OCI-LY7 (cell line): ENCODE results near the gene HEY2. TPM values are rescaled to one million over a fixed set of nuclear protein-coding genes. Genes with fewer than 3 reads are reported as not detected.
"Not testable (repeated sequence)": the region's sequence is repeated elsewhere in the genome, so short reads cannot be mapped to it uniquely, and the experiment has no call there.

Source experiments
- BruUV-seq: library from RNA; stranded (reverse); fragments of 400-500 nt; replicated peaks from 2 replicates; lab custom pipeline; 2021; lab: Mats Ljungman, UMichigan
- CTCF ChIA-PET: fragments of 300-600 bp; sonication (Branson Sonifier 250); formaldehyde crosslinking; loops from one replicate; lab custom pipeline; 2022; ENCODE audit warnings: antibody characterized with exemption; ENCODE audit not compliant: unreplicated experiment; lab: Charles Lee
- POLR2A ChIA-PET: fragments of 300-600 bp; sonication (Branson Sonifier 250); formaldehyde crosslinking; loops from one replicate; lab custom pipeline; 2022; ENCODE audit warnings: antibody characterized with exemption; lab: Charles Lee
- DNase-seq: peaks from one replicate; pipeline ENCODE4 v3.0.0-alpha.2; 2015; ENCODE audit warnings: low spot score
- H2AFZ ChIP-seq: fragments of 200-600 bp; sonication (generic), shearing (Covaris generic); 2 replicates; pipeline ENCODE4 v1.6.1; 2014; ENCODE audit warnings: mild to moderate bottlenecking, antibody characterized with exemption, low read length, moderate library complexity
- H3K27ac ChIP-seq: fragments of 200-600 bp; sonication (generic); 2 replicates; pipeline ENCODE4 v1.5.1; 2014; ENCODE audit warnings: mixed run types, low read depth, mild to moderate bottlenecking, moderate library complexity, low read length, inconsistent platforms; ENCODE audit not compliant: poor library complexity, severe bottlenecking
- H3K36me3 ChIP-seq: fragments of 200-600 bp; sonication (generic); 2 replicates; pipeline ENCODE4 v1.6.1; 2014; ENCODE audit warnings: mild to moderate bottlenecking, antibody characterized with exemption, low read length, moderate library complexity, mixed read lengths; ENCODE audit not compliant: insufficient read depth
- H3K4me1 ChIP-seq: fragments of 200-600 bp; sonication (generic); 2 replicates; pipeline ENCODE4 v1.5.1; 2014; ENCODE audit warnings: mild to moderate bottlenecking, low read length; ENCODE audit not compliant: insufficient read depth, poor library complexity, severe bottlenecking
- H3K4me2 ChIP-seq: fragments of 200-600 bp; sonication (generic); 2 replicates; pipeline ENCODE4 v1.6.1; 2014; ENCODE audit warnings: mild to moderate bottlenecking, low read length
- H3K4me3 ChIP-seq: fragments of 200-600 bp; sonication (generic); 2 replicates; pipeline ENCODE4 v1.5.1; 2014; ENCODE audit warnings: mild to moderate bottlenecking, low read depth, low read length; ENCODE audit not compliant: poor library complexity, severe bottlenecking
- H3K79me2 ChIP-seq: fragments of 200-600 bp; sonication (generic); 2 replicates; pipeline ENCODE4 v1.6.1; 2016; ENCODE audit warnings: low read depth, mild to moderate bottlenecking, low read length, moderate library complexity, mixed read lengths; ENCODE audit not compliant: insufficient read depth
- H3K9me2 ChIP-seq: fragments of 200-600 bp; sonication (generic); 2 replicates; pipeline ENCODE4 v1.6.1; 2016; ENCODE audit warnings: mild to moderate bottlenecking, low read length, mixed read lengths; ENCODE audit not compliant: insufficient read depth
- H3K9me3 ChIP-seq: fragments of 200-600 bp; sonication (generic); 2 replicates; pipeline ENCODE4 v1.6.1; 2014; ENCODE audit warnings: mild to moderate bottlenecking, mixed run types, low read length, mixed read lengths
- H4K20me1 ChIP-seq: fragments of 200-600 bp; sonication (generic); 2 replicates; pipeline ENCODE4 v1.6.1; 2014; ENCODE audit warnings: mild to moderate bottlenecking, antibody characterized with exemption, low read length, moderate library complexity, mixed read lengths; ENCODE audit not compliant: insufficient read depth
- CTCF ChIP-seq: fragments of 200-600 bp; sonication (generic); conservative IDR thresholded peaks from 2 replicates; pipeline ENCODE4 v1.5.1; 2014; ENCODE audit warnings: mild to moderate bottlenecking, antibody characterized with exemption, low read length, moderate library complexity, mixed read lengths
- EZH2phosphoT487 ChIP-seq: fragments of 200-600 bp; sonication (generic); IDR thresholded peaks from 2 replicates; pipeline ENCODE4 v1.6.1; 2018; ENCODE audit warnings: low read depth, borderline replicate concordance, mild to moderate bottlenecking, mixed run types, antibody characterized with exemption, low read length, moderate library complexity, mixed read lengths
- intact Hi-C: fragments of 100-400 bp; cut with micrococcal nuclease; formaldehyde crosslinking; loops from one replicate; pipeline ENCODE4 v1.10.0; 2022; ENCODE audit not compliant: unreplicated experiment
- total RNA-seq, 2 experiments: library from RNA; depleted of rRNA in 1 of 2; stranded (reverse); fragments of >200 nt in 1 of 2; shearing (Covaris generic) in 1 of 2; gene quantifications; 2 replicates each; pipeline ENCODE4 v1.2.3, GENCODE V29; 2014 to 2022

Gene HEY2
- total RNA-seq, 2 experiments from 2014 or later: 0.32 to 1.3 TPM

- H3K79me2 ChIP-seq: no peaks in the 10 kb centered on the region
- H3K4me3 ChIP-seq: no peak overlapping the region
- POLR2A ChIA-PET: no interaction called here
- CTCF ChIA-PET: no interaction called here
- H4K20me1 ChIP-seq: peaks cover 5% of the 10 kb centered on the region; the same call in 1 of the 2 replicates
- H2AFZ ChIP-seq: no peak overlapping the region
- BruUV-seq: no TSS peak
- no peaks in the 10 kb centered on the region for H3K9me3 ChIP-seq
- DNase-seq: no peak
- no peaks in the 10 kb centered on the region for H3K36me3 ChIP-seq
- H3K4me2 ChIP-seq: no peak overlapping the region
- H3K9me2 ChIP-seq: no peaks in the 10 kb centered on the region
- H3K27ac ChIP-seq: no peak overlapping the region
- TF ChIP-seq EZH2phosphoT487 (no peak), CTCF (no peak)
- H3K4me1 ChIP-seq: no peaks in the 10 kb centered on the region
- intact Hi-C loops: no loop called here
These were observed 24.2 kb downstream of the HEY2 start for GRCh38 chr6:125773387-125774341.

GRCh38 chr6:125776107-125776826, 26.8 kb downstream of the HEY2 start:
- ChIA-PET CTCF (interaction anchor here (0.6 kb wide), 1 partner anchor 475 kb away, joined by 3 read pairs; no protein-coding TSS in a partner anchor), POLR2A (interaction anchor here (0.6 kb wide), 1 partner anchor 430 kb away, joined by 3 read pairs; no protein-coding TSS in a partner anchor)

GRCh38 chr6:125779924-125780539, 30.6 kb downstream of the HEY2 start:
- H3K79me2 ChIP-seq: peaks cover 30% of the 10 kb centered on the region
- 0 out of 2 replicates have a peak, but pooled peaks cover under 1% of the 10 kb centered on the region for H4K20me1 ChIP-seq
- H2AFZ ChIP-seq: peak overlapping the region; percentile 93; the same call in 1 of the 2 replicates
- H3K9me3 ChIP-seq: no peaks in the 10 kb centered on the region
- TF ChIP-seq EZH2phosphoT487 (no peak), CTCF (0 out of 2 replicates have a peak, but pooled peaks have one; percentile 37)
- DNase-seq: peak; percentile 95
- intact Hi-C loops: loop anchor here (1.0 to 2.0 kb wide), 5 partner anchors 10 to 560 kb away; partner anchors contain the start of genes CENPW, HEY2, NCOA7 and TRMT11
- CTCF ChIA-PET: interaction anchor here (2.2 kb wide), 2 partner anchors 14 to 176 kb away, joined by 10 to 12 read pairs; partner anchors contain the start of gene HINT3
- H3K27ac ChIP-seq: peak overlapping the region; percentile 91
- BruUV-seq: no TSS peak
- H3K9me2 ChIP-seq: no peaks in the 10 kb centered on the region
- POLR2A ChIA-PET: interaction anchor here (0.5 to 8.5 kb wide), 14 partner anchors 12 to 433 kb away, joined by 3 to 106 read pairs (median 6); partner anchors contain the start of genes HINT3, NCOA7 and TRMT11
- peak overlapping the region; percentile 74 for H3K4me3 ChIP-seq
- no peaks in the 10 kb centered on the region for H3K36me3 ChIP-seq
- H3K4me2 ChIP-seq: peak overlapping the region; percentile 92
- H3K4me1 ChIP-seq: peaks cover 20% of the 10 kb centered on the region

More at GRCh38 chr6:125776107-125776826, 26.8 kb downstream of the HEY2 start:
- BruUV-seq, H3K4me3 ChIP-seq, H3K79me2 ChIP-seq, H3K27ac ChIP-seq, H3K36me3 ChIP-seq, H3K4me2 ChIP-seq, H4K20me1 ChIP-seq, intact Hi-C loops, H2AFZ ChIP-seq, H3K4me1 ChIP-seq, H3K9me2 ChIP-seq, DNase-seq, H3K9me3 ChIP-seq: not testable (repeated sequence)
